HG02943 (cell line): Measurements from ENCODE around the gene LRRTM1.

Experiments used
- ATAC-seq: cut with Tn5 transposase; IDR thresholded peaks from one replicate; pipeline ENCODE4 v1.9.1; 2021; ENCODE audit warnings: mild to moderate bottlenecking, low read depth, moderate library complexity; ENCODE audit not compliant: unreplicated experiment

LRRTM1 gene

GRCh38 chr2:80303909-80304837, at the start of gene LRRTM1:
LRRTM1 (minus strand) TSS chr2:80304752; CDS start chr2:80303819, 933 bp downstream.
- ATAC-seq: no peak

- ATAC-seq: no peak
Observed at GRCh38 chr2:80351231-80351630, 46.7 kb upstream of the LRRTM1 start.

- no peak for ATAC-seq
Observed at GRCh38 chr2:80348953-80349352, 44.4 kb upstream of the LRRTM1 start.

GRCh38 chr2:80348078-80348477, 43.5 kb upstream of the LRRTM1 start:
- no peak for ATAC-seq

DNA sequence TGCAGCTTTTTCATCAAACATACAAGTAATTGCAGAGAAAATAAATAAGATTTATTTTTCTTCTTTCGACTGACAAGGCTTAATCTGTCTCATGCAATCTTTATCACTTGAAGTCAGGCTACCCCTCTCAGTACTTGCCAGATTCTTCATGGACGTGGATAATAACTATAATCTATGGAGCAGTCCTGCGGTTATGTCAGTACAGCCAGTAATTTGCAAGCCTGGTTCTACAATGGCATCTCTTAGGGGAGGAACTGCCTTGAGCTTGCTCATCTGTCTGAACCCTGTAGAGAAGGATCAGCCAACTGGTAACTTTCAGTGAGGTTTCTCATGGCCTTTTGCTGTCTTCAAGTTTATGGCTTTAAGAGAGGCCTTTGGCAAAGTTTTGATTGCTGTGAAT, 35.5 kb upstream of the LRRTM1 start:
- ATAC-seq: no peak

- no peak for ATAC-seq
Observed at GRCh38 chr2:80338794-80339193, 34.2 kb upstream of the LRRTM1 start.

- ATAC-seq: no peak
Observed at GRCh38 chr2:80335411-80335810, 30.9 kb upstream of the LRRTM1 start.

DNA sequence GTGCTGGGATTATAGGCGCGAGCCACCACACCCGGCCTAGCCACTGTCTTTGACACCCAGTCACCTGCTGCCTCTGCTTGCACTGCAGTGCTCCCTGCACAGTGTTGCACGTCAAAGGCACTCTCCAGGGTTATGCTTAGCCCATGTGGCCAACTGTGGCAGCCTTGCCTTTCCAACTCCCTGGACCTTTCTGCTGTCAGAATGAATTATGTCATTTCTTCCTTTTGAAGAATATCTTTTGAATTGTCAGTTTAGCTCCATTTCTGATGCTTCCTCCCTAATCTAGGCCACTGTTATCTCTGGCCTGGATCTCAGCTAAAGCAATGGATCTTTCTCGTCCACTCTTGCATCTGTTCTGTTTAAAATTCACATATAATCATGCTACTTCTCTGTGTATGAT, 29.3 kb upstream of the LRRTM1 start:
- no peak for ATAC-seq

GRCh38 chr2:80330527-80331450, 26.2 kb upstream of the LRRTM1 start:
- no peak for ATAC-seq

GRCh38 chr2:80329491-80329890, 24.9 kb upstream of the LRRTM1 start:
- ATAC-seq: no peak

- ATAC-seq: no peak
Observed at GRCh38 chr2:80328159-80328571, 23.6 kb upstream of the LRRTM1 start.

- ATAC-seq: no peak
Observed at GRCh38 chr2:80326861-80327260, 22.3 kb upstream of the LRRTM1 start.

DNA sequence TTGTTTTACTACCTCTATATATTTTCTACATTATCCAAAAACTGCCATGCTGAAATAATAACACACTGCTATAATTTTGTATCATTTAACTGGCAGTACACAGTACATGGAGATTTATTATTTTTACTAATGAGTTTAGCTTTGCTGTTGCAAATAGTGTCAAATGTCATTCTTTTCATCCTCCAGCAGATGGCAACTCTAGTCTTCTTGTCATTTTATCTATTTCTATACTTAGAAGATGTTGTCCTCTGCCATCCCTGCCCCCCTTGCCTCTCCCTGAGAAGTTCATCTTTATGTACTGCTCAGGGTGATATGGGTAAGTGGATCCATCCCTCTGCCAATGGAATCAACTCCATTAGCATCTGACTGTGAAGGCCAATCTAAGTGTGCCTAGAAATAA, 21.7 kb upstream of the LRRTM1 start:
- no peak for ATAC-seq

- no peak for ATAC-seq
Observed at GRCh38 chr2:80324525-80324924, 20.0 kb upstream of the LRRTM1 start.

- no peak for ATAC-seq
Observed at GRCh38 chr2:80323610-80324009, 19.1 kb upstream of the LRRTM1 start.

- ATAC-seq: no peak
Observed at GRCh38 chr2:80322958-80323357, 18.4 kb upstream of the LRRTM1 start.

DNA sequence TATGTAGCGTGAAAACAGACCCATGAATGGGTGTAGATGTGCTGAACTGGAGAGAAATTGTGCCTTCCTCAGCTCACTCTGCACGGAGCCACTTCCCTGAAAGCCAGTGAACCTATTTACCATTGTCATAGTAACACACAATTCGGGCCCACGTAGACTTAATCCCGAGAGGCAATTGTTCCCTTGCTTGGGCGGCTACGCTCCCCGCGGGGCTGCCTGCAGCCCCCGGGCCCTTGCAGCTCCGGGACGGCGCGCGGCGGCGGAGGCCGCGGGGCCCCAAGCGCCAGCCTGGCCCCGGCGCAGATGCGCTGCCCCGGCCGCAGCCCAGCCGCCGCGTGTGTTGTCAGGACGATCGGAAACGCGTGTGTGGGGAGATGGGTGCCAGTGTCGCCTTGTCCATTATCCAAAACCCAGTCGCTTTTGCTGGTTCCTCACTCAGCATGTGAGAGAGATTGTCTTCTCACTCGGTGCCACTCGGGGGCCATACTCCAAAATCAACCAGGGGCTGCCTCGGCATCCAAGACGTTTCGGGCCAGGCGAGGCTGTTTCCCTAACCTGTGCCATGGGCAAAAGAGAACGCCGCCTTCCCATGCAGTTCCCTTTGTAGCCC, 17.9 kb upstream of the LRRTM1 start:
- no peak for ATAC-seq

- no peak for ATAC-seq
Observed at GRCh38 chr2:80312282-80312839, 7.8 kb upstream of the LRRTM1 start.

DNA sequence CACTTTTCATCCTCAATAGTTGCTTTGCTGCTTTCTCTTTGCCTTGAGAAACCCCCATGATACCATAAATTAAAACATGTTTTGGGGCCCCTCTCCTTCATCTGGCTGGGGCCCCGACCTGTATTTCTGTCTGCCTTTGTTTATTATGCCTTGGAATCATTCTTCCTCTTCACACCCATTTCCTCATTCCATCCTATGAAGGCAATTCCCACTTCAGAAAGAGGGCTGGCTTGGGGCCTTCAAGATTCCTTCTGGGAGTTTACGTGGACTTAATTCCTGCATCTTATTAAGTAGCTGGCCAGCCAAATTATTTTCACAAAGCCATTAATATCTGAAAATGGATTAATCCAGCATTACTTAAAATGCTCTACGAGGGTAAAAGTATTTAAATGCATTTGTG, 6.8 kb upstream of the LRRTM1 start:
- ATAC-seq: no peak
